Liver (tissue), 3 donors: ENCODE results near the gene ANTXR1.

Experiments used
- ATF3 ChIP-seq: IDR thresholded peaks from 2 replicates; pipeline ENCODE4 v1.6.1; 2016; ENCODE audit warnings: antibody characterized with exemption
- CTCF ChIP-seq: fragments of 150-350 bp; IDR thresholded peaks from 2 replicates; pipeline ENCODE4 v1.5.1; 2017; ENCODE audit warnings: improper control_type of control experiment, low read depth, low read length; ENCODE audit not compliant: missing input control
- EGR1 ChIP-seq, 2 donors: IDR thresholded peaks; 2 replicates each; pipeline ENCODE4 v1.6.1; 2016 to 2018; ENCODE audit warnings: antibody characterized with exemption in 2 of 2, low read depth in 2 of 2
- GABPA ChIP-seq, 2 donors: IDR thresholded peaks in 1 of 2; conservative IDR thresholded peaks in 1 of 2; 2 replicates each; pipeline ENCODE4 v1.6.1; 2016; ENCODE audit warnings: antibody characterized with exemption in 2 of 2, mild to moderate bottlenecking in 1 of 2, moderate library complexity in 1 of 2
- HNF4A ChIP-seq, 2 donors: conservative IDR thresholded peaks; 2 replicates each; pipeline ENCODE4 v1.6.1; 2016; ENCODE audit warnings: antibody characterized with exemption in 2 of 2, mild to moderate bottlenecking in 2 of 2
- JUND ChIP-seq, 2 donors: IDR thresholded peaks; 2 replicates each; pipeline ENCODE4 v1.6.1; 2016; ENCODE audit warnings: antibody characterized with exemption in 2 of 2
- MAX ChIP-seq: IDR thresholded peaks from 2 replicates; pipeline ENCODE4 v1.6.1; 2016; ENCODE audit warnings: antibody characterized with exemption
- RAD21 ChIP-seq, 2 donors: IDR thresholded peaks; 2 replicates each; pipeline ENCODE4 v1.6.1; 2016; ENCODE audit warnings: antibody characterized with exemption in 2 of 2, mild to moderate bottlenecking in 2 of 2
- REST ChIP-seq: IDR thresholded peaks from 2 replicates; pipeline ENCODE4 v1.6.1; 2016; ENCODE audit warnings: antibody characterized with exemption, mild to moderate bottlenecking
- SP1 ChIP-seq: IDR thresholded peaks from 2 replicates; pipeline ENCODE4 v1.6.1; 2018; ENCODE audit warnings: antibody characterized with exemption, mild to moderate bottlenecking
- TAF1 ChIP-seq: conservative IDR thresholded peaks from 2 replicates; pipeline ENCODE4 v1.6.1; 2016; ENCODE audit warnings: antibody characterized with exemption, mild to moderate bottlenecking
- YY1 ChIP-seq: IDR thresholded peaks from 2 replicates; pipeline ENCODE4 v1.6.1; 2016; ENCODE audit warnings: antibody characterized with exemption, mild to moderate bottlenecking
- ZBTB33 ChIP-seq: IDR thresholded peaks from 2 replicates; pipeline ENCODE4 v1.6.1; 2016; ENCODE audit warnings: antibody characterized with exemption
- donor health status: healthy.
- donor health status: healthy.

- TF ChIP-seq CTCF (no peak), MAX (no peak), EGR1 (IDR thresholded peaks at IDR 0.05; ENCODE audit: low read depth in 2 of 2) (no peak), HNF4A (conservative IDR thresholded peaks at IDR 0.05) (no peak), SP1 (no peak), RAD21 (IDR thresholded peaks at IDR 0.05) (no peak), TAF1 (no peak), GABPA (IDR thresholded peaks at IDR 0.05 in 1 of 2, conservative IDR thresholded peaks at IDR 0.05 in 1 of 2) (no peak), JUND (IDR thresholded peaks at IDR 0.05) (no peak), ATF3 (no peak), REST (no peak), YY1 (no peak), ZBTB33 (no peak)
Observed at GRCh38 chr2:69099541-69099940, 86.6 kb downstream of the ANTXR1 start.
